H54 (cell line): ENCODE data around the gene ME3.
"Not testable (repeated sequence)": the region's sequence is repeated elsewhere in the genome, so short reads cannot be mapped to it uniquely, and the experiment has no call there.

ENCODE experiments used
- DNase-seq: peaks from one replicate; pipeline ENCODE4 v3.0.0; 2011; ENCODE audit warnings: low spot score, mixed read lengths; ENCODE audit not compliant: insufficient read length
- FAIRE-seq: peaks from 3 replicates; lab custom pipeline; 2011; peaks lifted over from hg19 to GRCh38; lab: Jason Lieb, UNC
- POLR2A ChIP-seq: IDR thresholded peaks from 2 replicates; pipeline ENCODE4 v1.6.1; 2011; ENCODE audit warnings: low read depth, mild to moderate bottlenecking, low read length

Gene ME3

GRCh38 chr11:86418513-86418912 lies 253.9 kb downstream of the ME3 start:
- no peak for TF ChIP-seq POLR2A
- no peak for DNase-seq
- FAIRE-seq, result no peak

- no peak for DNase-seq
- FAIRE-seq, result no peak
- TF ChIP-seq POLR2A, result no peak
These were observed 254.3 kb downstream of the ME3 start for GRCh38 chr11:86418106-86418505.

GRCh38 chr11:86416951-86417350 lies 255.5 kb downstream of the ME3 start:
- FAIRE-seq, result not testable (repeated sequence)

GRCh38 chr11:86416494-86416893 lies 255.9 kb downstream of the ME3 start:
- no peak for TF ChIP-seq POLR2A
- FAIRE-seq (peak; percentile 48), DNase-seq (no peak)

More at GRCh38 chr11:86416951-86417350, 255.5 kb downstream of the ME3 start:
- DNase-seq, result not testable (repeated sequence)

- no peak for TF ChIP-seq POLR2A
- FAIRE-seq (no peak), DNase-seq (no peak)
These were observed 257.4 kb downstream of the ME3 start for GRCh38 chr11:86415026-86415425.

- DNase-seq (no peak), FAIRE-seq (no peak)
- TF ChIP-seq POLR2A, result no peak
These were observed 258.4 kb downstream of the ME3 start for GRCh38 chr11:86414032-86414431.

GRCh38 chr11:86408845-86409244 lies 263.6 kb downstream of the ME3 start:
- no peak for FAIRE-seq

GRCh38 chr11:86403458-86403857 lies 269.0 kb downstream of the ME3 start:
- TF ChIP-seq POLR2A, result no peak
- FAIRE-seq, result no peak
- no peak for DNase-seq

More at GRCh38 chr11:86408845-86409244, 263.6 kb downstream of the ME3 start:
- no peak for TF ChIP-seq POLR2A
- no peak for DNase-seq

GRCh38 chr11:86398106-86398505 lies 274.3 kb downstream of the ME3 start:
- TF ChIP-seq POLR2A, result no peak
- FAIRE-seq (no peak), DNase-seq (no peak)

GRCh38 chr11:86397351-86397750 lies 275.1 kb downstream of the ME3 start:
- FAIRE-seq, result no peak
- DNase-seq, result no peak
- no peak for TF ChIP-seq POLR2A

- FAIRE-seq (peak; percentile 73), DNase-seq (peak; percentile 54)
- no peak for TF ChIP-seq POLR2A
These were observed 276.0 kb downstream of the ME3 start for GRCh38 chr11:86396396-86396795.

- no peak for DNase-seq
- FAIRE-seq, result no peak
- no peak for TF ChIP-seq POLR2A
These were observed 277.3 kb downstream of the ME3 start for GRCh38 chr11:86395061-86395551.
